Gastroesophageal sphincter (tissue), 4 donors: Measurements from ENCODE around the gene VSTM4. TPM values are rescaled to one million over a fixed set of nuclear protein-coding genes. Genes with fewer than 3 reads are reported as not detected.
A peak's percentile ranks its signal among the peaks of the same experiment; 100 is the strongest.

Experiments used
- ATAC-seq: fragments of 150-250 bp; one replicate; pipeline ENCODE4 v1.9.1; 2016; ENCODE audit warnings: mild to moderate bottlenecking, moderate library complexity
- H3K27ac ChIP-seq, 4 donors: fragments of 200-600 bp; sonication (generic) in 3 of 4; 1 replicate in 3 of 4; 2 replicates in 1 of 4; pipeline ENCODE4 v1.5.1; 2016 to 2019
- H3K27me3 ChIP-seq: fragments of 200-600 bp; sonication (generic); one replicate; pipeline ENCODE4 v1.5.1; 2019
- H3K36me3 ChIP-seq, 2 donors: fragments of 200-600 bp; sonication (generic); one replicate each; pipeline ENCODE4 v1.5.1; 2019; ENCODE audit warnings: control low read depth in 1 of 2
- H3K4me1 ChIP-seq, 3 donors: fragments of 200-600 bp; sonication (generic); 1 replicate in 2 of 3; 2 replicates in 1 of 3; pipeline ENCODE4 v1.5.1; 2016 to 2019; ENCODE audit warnings: control low read depth in 2 of 3
- H3K4me3 ChIP-seq, 2 donors: fragments of 200-600 bp; sonication (generic); one replicate each; pipeline ENCODE4 v1.5.1; 2019; ENCODE audit warnings: mild to moderate bottlenecking in 1 of 2, moderate library complexity in 1 of 2
- H3K9me3 ChIP-seq, 3 donors: fragments of 200-600 bp; sonication (generic); one replicate each; pipeline ENCODE4 v1.5.1; 2017 to 2019; ENCODE audit warnings: control low read depth in 2 of 3
- CTCF ChIP-seq, 4 experiments: fragments of 200-600 bp in 2 of 4; fragments of 450-650 bp in 2 of 4; sonication (generic) in 1 of 4; IDR thresholded peaks; one replicate each; pipeline ENCODE4 v1.5.1; 2017 to 2019; ENCODE audit warnings: antibody characterized with exemption in 4 of 4, mild to moderate bottlenecking in 2 of 4, moderate library complexity in 2 of 4
- EP300 ChIP-seq: sonication (generic); formaldehyde crosslinking; IDR thresholded peaks from one replicate; pipeline ENCODE4 v1.6.1; 2017; ENCODE audit warnings: antibody characterized with exemption, mild to moderate bottlenecking
- POLR2A ChIP-seq, 2 donors: fragments of 450-650 bp; IDR thresholded peaks; one replicate each; pipeline ENCODE4 v1.6.1; 2017; ENCODE audit warnings: antibody characterized with exemption in 2 of 2, mild to moderate bottlenecking in 2 of 2, moderate library complexity in 1 of 2
- POLR2AphosphoS5 ChIP-seq: sonication (generic); formaldehyde crosslinking; IDR thresholded peaks from one replicate; pipeline ENCODE4 v1.6.1; 2017; ENCODE audit warnings: antibody characterized with exemption
- WGBS, 2 donors: methylation state at CpG; one replicate each; pipeline ENCODE4 v1.1.5; 2018; ENCODE audit warnings: low coverage in 1 of 2; 5-methylcytosine and 5-hydroxymethylcytosine counted together
- total RNA-seq, 4 donors: library from RNA; depleted of rRNA; stranded (reverse); fragments of >200 nt; gene quantifications; one replicate each; pipeline ENCODE4 v1.1.0, GENCODE V29; 2016

Gene VSTM4
- total RNA-seq, result 10 to 100 TPM; 11.4 to 25.1 (median 21.9) TPM

- WGBS, 2 donors, result 0% methylated on average over 2 of the region's 95 CpGs; no CpG with 5 or more reads in 1 of the 2 donors
- Histone ChIP-seq H3K4me3 (peak within 1 kb of the TSS; percentile 73 to 80), H3K36me3 (no peaks in the 10 kb centered on the region), H3K27ac (peak within 1 kb of the TSS; percentile 64 to 90 (median 86)), H3K9me3 (no peaks in the 10 kb centered on the region), H3K4me1 (peaks cover 0 to 53% (median 13%) of the 10 kb centered on the region in 3 donors), H3K27me3 (no peaks in the 10 kb centered on the region)
- TF ChIP-seq POLR2A (IDR thresholded peaks at IDR 0.05), result peak in 1 of 2 donors; percentile 12
- peak in 1 of 4 experiments; percentile 32 for TF ChIP-seq CTCF (IDR thresholded peaks at IDR 0.05)
- TF ChIP-seq POLR2AphosphoS5, result no peak
- ATAC-seq, result peak; percentile 82
Measured at GRCh38 chr10:49115015-49115795, at the start of gene VSTM4. VSTM4 (minus strand) TSS chr10:49115522; CDS start chr10:49115485, 37 bp downstream.

GRCh38 chr10:49164559-49165188 lies 49.4 kb upstream of the VSTM4 start:
- no peak overlapping the region for H3K27ac ChIP-seq
- H3K4me3 ChIP-seq, result no peak overlapping the region
- WGBS, 2 donors, result 49 to 89% methylated on average over 5 to 7 of the region's 9 CpGs
- no peaks in the 10 kb centered on the region for H3K9me3 ChIP-seq
- no peaks in the 10 kb centered on the region for H3K27me3 ChIP-seq
- TF ChIP-seq POLR2AphosphoS5, result no peak
- TF ChIP-seq CTCF (IDR thresholded peaks at IDR 0.05), result peak in 3 of 4 experiments; percentile 22 to 65 (median 43)
- TF ChIP-seq EP300, result no peak
- TF ChIP-seq POLR2A (IDR thresholded peaks at IDR 0.05), result no peak
- ATAC-seq, result no peak
- peaks cover 0 to 11% of the 10 kb centered on the region in 2 donors for H3K36me3 ChIP-seq
- no peaks in the 10 kb centered on the region for H3K4me1 ChIP-seq

GRCh38 chr10:49163741-49164140 lies 48.4 kb upstream of the VSTM4 start:
- Histone ChIP-seq H3K36me3 (peaks cover 0 to 11% of the 10 kb centered on the region in 2 donors), H3K4me3 (no peak overlapping the region), H3K27ac (no peak overlapping the region), H3K9me3 (no peaks in the 10 kb centered on the region), H3K4me1 (no peaks in the 10 kb centered on the region), H3K27me3 (no peaks in the 10 kb centered on the region)
- ATAC-seq, result no peak
- WGBS, 2 donors, result 63 to 100% methylated on average over 2 of the region's 4 CpGs
- no peak for TF ChIP-seq CTCF (IDR thresholded peaks at IDR 0.05)
- no peak for TF ChIP-seq POLR2AphosphoS5
- TF ChIP-seq POLR2A (IDR thresholded peaks at IDR 0.05), result no peak
- TF ChIP-seq EP300, result no peak

- H3K4me1 ChIP-seq, result no peaks in the 10 kb centered on the region
- WGBS, 2 donors, result 53 to 100% methylated on average over 1 to 2 of the region's 8 CpGs
Measured at GRCh38 chr10:49162761-49163310, 47.5 kb upstream of the VSTM4 start.

More at GRCh38 chr10:49162761-49163310, 47.5 kb upstream of the VSTM4 start:
- peak; percentile 8 for ATAC-seq
- H3K9me3 ChIP-seq, result no peaks in the 10 kb centered on the region
- no peak for TF ChIP-seq POLR2A (IDR thresholded peaks at IDR 0.05)
- TF ChIP-seq CTCF (IDR thresholded peaks at IDR 0.05), result no peak
- TF ChIP-seq POLR2AphosphoS5, result no peak
- TF ChIP-seq EP300, result no peak
- H3K27ac ChIP-seq, result no peak overlapping the region
- no peaks in the 10 kb centered on the region for H3K27me3 ChIP-seq
- H3K4me3 ChIP-seq, result no peak overlapping the region
- peaks cover 0 to 11% of the 10 kb centered on the region in 2 donors for H3K36me3 ChIP-seq
